GM11168 (cell line): ENCODE results near the gene AP5Z1.
"Not testable (repeated sequence)": the region's sequence is repeated elsewhere in the genome, so short reads cannot be mapped to it uniquely, and the experiment has no call there.

ENCODE experiments used
- in situ Hi-C: fragments of 300-500 bp; cut with MboI; formaldehyde crosslinking; loops from one replicate; pipeline ENCODE4 v1.12.0; 2022; ENCODE audit warnings: low sequenced_read_pairs; ENCODE audit not compliant: unreplicated experiment

Gene AP5Z1

GRCh38 chr7:4797858-4798705 is 22.7 kb downstream of the AP5Z1 start:
- in situ Hi-C loops: loop anchor here (10.0 kb wide), 1 partner anchor 287 kb away; no protein-coding TSS in a partner anchor

- in situ Hi-C loops: loop anchor here (10.0 kb wide), 1 partner anchor 286 kb away; no protein-coding TSS in a partner anchor
Measured at GRCh38 chr7:4798706-4799235, 23.3 kb downstream of the AP5Z1 start.

GRCh38 chr7:4799508-4800268 is 24.3 kb downstream of the AP5Z1 start:
- in situ Hi-C loops: loop anchor here (10.0 kb wide), 1 partner anchor 285 kb away; no protein-coding TSS in a partner anchor

GRCh38 chr7:4800487-4800886 is 25.1 kb downstream of the AP5Z1 start:
- in situ Hi-C loops: no loop called here

GRCh38 chr7:4800926-4801838 is 25.8 kb downstream of the AP5Z1 start:
- in situ Hi-C loops: no loop called here

- in situ Hi-C loops: no loop called here
Measured at GRCh38 chr7:4801839-4802231, 26.4 kb downstream of the AP5Z1 start.

- in situ Hi-C loops: not testable (repeated sequence)
Measured at GRCh38 chr7:4802577-4802976, 27.2 kb downstream of the AP5Z1 start.

- in situ Hi-C loops: no loop called here
Measured at GRCh38 chr7:4803397-4804241, 28.2 kb downstream of the AP5Z1 start.

GRCh38 chr7:4805110-4805983 is 29.9 kb downstream of the AP5Z1 start:
- in situ Hi-C loops: no loop called here

GRCh38 chr7:4805984-4806300 is 30.5 kb downstream of the AP5Z1 start:
- in situ Hi-C loops: no loop called here

GRCh38 chr7:4806983-4807597 is 31.7 kb downstream of the AP5Z1 start:
- in situ Hi-C loops: no loop called here

GRCh38 chr7:4807598-4808016 is 32.2 kb downstream of the AP5Z1 start:
- in situ Hi-C loops: no loop called here

GRCh38 chr7:4808026-4808425 is 32.6 kb downstream of the AP5Z1 start:
- in situ Hi-C loops: no loop called here

GRCh38 chr7:4808565-4808964 is 33.1 kb downstream of the AP5Z1 start:
- in situ Hi-C loops: no loop called here

- in situ Hi-C loops: no loop called here
Measured at GRCh38 chr7:4809091-4809591, 33.7 kb downstream of the AP5Z1 start.

GRCh38 chr7:4809666-4810065 is 34.2 kb downstream of the AP5Z1 start:
- in situ Hi-C loops: no loop called here

- in situ Hi-C loops: no loop called here
Measured at GRCh38 chr7:4814433-4814832, 39.0 kb downstream of the AP5Z1 start.

- in situ Hi-C loops: no loop called here
Measured at GRCh38 chr7:4815121-4815520, 39.7 kb downstream of the AP5Z1 start.
